Heart right ventricle (tissue), 16 donors: Measurements from ENCODE around the gene MYH9. TPM values are rescaled to one million over a fixed set of nuclear protein-coding genes. Genes with fewer than 3 reads are reported as not detected.

ENCODE experiments used
- ATAC-seq, 8 donors: fragments of 200-7000 bp; cut with Tn5 transposase; one replicate each; pipeline ENCODE4 v1.9.1; 2020; ENCODE audit warnings: mild to moderate bottlenecking in 8 of 8, moderate library complexity in 8 of 8, moderate number of reproducible peaks in 1 of 8
- DNase-seq, 2 donors: peaks; one replicate each; pipeline ENCODE4 v3.0.0-alpha.2; 2020
- H3K27ac ChIP-seq, 10 donors: fragments of 200-600 bp; sonication (generic) in 2 of 10; one replicate each; pipeline versions ENCODE4 v1.5.0 to v1.8.0; 2020 to 2022; ENCODE audit warnings: mild to moderate bottlenecking in 3 of 10
- H3K27me3 ChIP-seq, 7 donors: fragments of 200-600 bp; one replicate each; pipeline ENCODE4 v1.8.0; 2021 to 2022; ENCODE audit warnings: mild to moderate bottlenecking in 2 of 7
- H3K36me3 ChIP-seq, 9 donors: fragments of 200-600 bp; sonication (generic) in 1 of 9; one replicate each; pipeline versions ENCODE4 v1.5.0 to v1.8.0; 2020 to 2022; ENCODE audit warnings: mild to moderate bottlenecking in 2 of 9
- H3K4me1 ChIP-seq, 9 donors: fragments of 200-600 bp; sonication (generic) in 1 of 9; one replicate each; pipeline versions ENCODE4 v1.5.0 to v1.8.0; 2020 to 2022; ENCODE audit warnings: mild to moderate bottlenecking in 4 of 9
- H3K4me3 ChIP-seq, 10 donors: fragments of 200-600 bp; sonication (generic) in 2 of 10; one replicate each; pipeline versions ENCODE4 v1.5.0 to v1.8.0; 2020 to 2022; ENCODE audit warnings: mild to moderate bottlenecking in 7 of 10, moderate library complexity in 2 of 10
- H3K9me3 ChIP-seq, 11 donors: fragments of 200-600 bp in 10 of 11; sonication (generic) in 2 of 11; one replicate each; pipeline versions ENCODE4 v1.5.0 to v1.8.0; 2013 to 2022; ENCODE audit warnings: mild to moderate bottlenecking in 2 of 11, control low read depth in 1 of 11, moderate library complexity in 1 of 11
- CTCF ChIP-seq, 9 donors: fragments of 200-600 bp; sonication (generic) in 2 of 9; IDR thresholded peaks; one replicate each; pipeline versions ENCODE4 v1.5.0 to v1.8.0; 2021 to 2022; ENCODE audit warnings: antibody characterized with exemption in 9 of 9, mild to moderate bottlenecking in 5 of 9, moderate library complexity in 1 of 9
- WGBS, 2 donors: extraction: QIAGEN DNeasy Blood & Tissue Kit; methylation state at CpG; one replicate each; pipeline ENCODE4 v1.1.7; 2013; ENCODE audit warnings: inconsistent platforms in 1 of 2; 5-methylcytosine and 5-hydroxymethylcytosine counted together
- intact Hi-C, 10 donors: fragments of 100-400 bp; cut with DNase I; formaldehyde crosslinking; loops; one replicate each; pipeline versions ENCODE4 v1.11.1 to v1.14.2; 2022
- polyA plus RNA-seq, 2 donors: library from polyadenylated mRNA; stranded (reverse); fragments of 200-250 nt; gene quantifications; one replicate each; pipeline ENCODE4 v1.2.3, GENCODE V29; 2013
- total RNA-seq, 10 donors: library from RNA; stranded (reverse); fragmentation: NEBNext Ultra II Directional in 3 of 10; extraction: Animal tissue kit (Norgen Biotek cat#: 25700) in 3 of 10; gene quantifications; one replicate each; pipeline versions ENCODE4 v1.2.1 to v1.2.4, GENCODE V29; 2021 to 2023
- donor health status: Arrhythmogenic right ventricular cardiomyopathy.
- donor health status: ischemic (EF 13 %, LVEDD 7.1; RV severe dilation, severe dysfunction).
- donor health status: healthy with polysubstance abuse.
- donor health status: DM: no; HTN: yes; CAD: no.
- donor health status: DM: no; HTN: no; CAD: no.
- donor health status: ischemic (EF 25% LVEDD 6.9; RV normal size, moderate dysfunction).
- donor health status: ischemic (EF 25% LVEDD 5.7; RV mildly dilated, moderate dysfunction).
- donor health status: healthy.
- donor health status: DM: yes; HTN: yes; CAD: no.
- donor health status: Ischemic cardiomyopathy.
- donor health status: ischemic (EF 35%, LVEDD 5.7; RV mildly dilated, moderate dysfunction).
- donor health status: nonischemic (EF 11% LVEDD 7.7; RV severe dilation, severe dysfunction).
- donor health status: DM: yes; HTN: yes; CAD: no.
- donor health status: PGD.
- donor health status: ischemic (EF 29% LVEDD 5.4; RV normal size, mild dysfunction).
- donor health status: nonischemic (EF 23%, LVEDD 6.1; RV moderate dilation, normal function).

MYH9 gene
- total and polyA plus RNA-seq, 12 donors = 132 to 345 (median 189) TPM

- Histone ChIP-seq H3K4me1 (peaks cover 68 to 99% (median 98%) of the 10 kb centered on the region in 9 donors), H3K9me3 (no peaks in the 10 kb centered on the region), H3K36me3 (peaks cover 0 to 58% (median 0%) of the 10 kb centered on the region in 9 donors), H3K27me3 (no peaks in the 10 kb centered on the region), H3K4me3 (no peak overlapping the region), H3K27ac (peak overlapping the region in 9 of 10 donors; percentile 73 to 93 (median 86))
- intact Hi-C loops = no loop called here
- WGBS, 2 donors = 34 to 58% methylated on average over 4 of the region's 4 CpGs
- no peak for DNase-seq
- TF ChIP-seq CTCF (IDR thresholded peaks at IDR 0.05) = no peak
- ATAC-seq = no peak
Measured at GRCh38 chr22:36362075-36362474, 25.7 kb downstream of the MYH9 start.

- intact Hi-C loops = no loop called here
- DNase-seq (no peak), ATAC-seq (peak in 1 of 8 donors; percentile 1)
- WGBS, 2 donors = 30 to 33% methylated on average over 5 of the region's 5 CpGs
- no peaks in the 10 kb centered on the region for H3K9me3 ChIP-seq
- peaks cover 65 to 99% (median 98%) of the 10 kb centered on the region in 9 donors for H3K4me1 ChIP-seq
- no peaks in the 10 kb centered on the region for H3K27me3 ChIP-seq
- H3K4me3 ChIP-seq = peak overlapping the region in 1 of 10 donors; percentile 9
- TF ChIP-seq CTCF (IDR thresholded peaks at IDR 0.05) = no peak
- peak overlapping the region; percentile 43 to 93 (median 86) for H3K27ac ChIP-seq
- H3K36me3 ChIP-seq = peaks cover 0 to 47% (median 0%) of the 10 kb centered on the region in 9 donors
Measured at GRCh38 chr22:36360871-36361383, 26.8 kb downstream of the MYH9 start.

GRCh38 chr22:36360011-36360410, 27.8 kb downstream of the MYH9 start:
- no peaks in the 10 kb centered on the region for H3K27me3 ChIP-seq
- intact Hi-C loops = no loop called here
- no peaks in the 10 kb centered on the region for H3K9me3 ChIP-seq
- no peak for TF ChIP-seq CTCF (IDR thresholded peaks at IDR 0.05)
- DNase-seq (no peak), ATAC-seq (no peak)
- 45 to 52% methylated on average over 3 of the region's 3 CpGs for WGBS, 2 donors
- no peak overlapping the region for H3K4me3 ChIP-seq
- H3K4me1 ChIP-seq = peaks cover 66 to 99% (median 98%) of the 10 kb centered on the region in 9 donors
- peak overlapping the region in 9 of 10 donors; percentile 30 to 93 (median 85) for H3K27ac ChIP-seq
- peaks cover 0 to 44% (median 0%) of the 10 kb centered on the region in 9 donors for H3K36me3 ChIP-seq

GRCh38 chr22:36359470-36359996, 28.2 kb downstream of the MYH9 start:
- DNase-seq (no peak), ATAC-seq (peak in 5 of 8 donors; percentile 25 to 48 (median 41))
- TF ChIP-seq CTCF (IDR thresholded peaks at IDR 0.05) = no peak
- peaks cover 62 to 98% (median 95%) of the 10 kb centered on the region in 9 donors for H3K4me1 ChIP-seq
- H3K27ac ChIP-seq = peak overlapping the region in 9 of 10 donors; percentile 66 to 93 (median 88)
- H3K9me3 ChIP-seq = no peaks in the 10 kb centered on the region
- 55 to 59% methylated on average over 3 of the region's 3 CpGs for WGBS, 2 donors
- intact Hi-C loops = no loop called here
- H3K36me3 ChIP-seq = peaks cover 0 to 42% (median 0%) of the 10 kb centered on the region in 9 donors
- H3K4me3 ChIP-seq = no peak overlapping the region
- no peaks in the 10 kb centered on the region for H3K27me3 ChIP-seq
